UCSD-AML1 (cell line): Measurements from ENCODE around the gene USH2A.

Experiments used
- DNase-seq: peaks from one replicate; lab custom pipeline; 2025; ENCODE audit not compliant: unreplicated experiment; lab: John Stamatoyannopoulos, UW

The USH2A gene

DNA sequence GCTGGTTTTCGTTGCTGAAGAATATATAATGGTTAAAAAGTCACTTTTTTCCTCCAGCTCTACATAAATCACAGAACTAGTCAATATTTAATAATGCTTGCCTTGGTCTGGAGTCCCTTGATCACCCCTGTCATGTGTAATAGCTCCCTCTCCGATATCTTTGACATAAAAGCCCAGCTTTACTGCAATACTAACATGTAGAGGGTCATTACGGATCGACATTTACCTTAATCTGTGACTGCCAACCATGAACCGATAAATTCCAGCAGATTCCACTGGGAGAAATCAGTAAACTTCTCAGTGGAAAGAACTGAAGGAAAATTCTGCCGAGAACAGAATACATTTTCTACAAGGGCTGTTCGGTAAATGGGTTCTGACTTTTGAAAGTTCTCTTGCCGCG, 459.6 kb downstream of the USH2A start:
- DNase-seq, result no peak

DNA sequence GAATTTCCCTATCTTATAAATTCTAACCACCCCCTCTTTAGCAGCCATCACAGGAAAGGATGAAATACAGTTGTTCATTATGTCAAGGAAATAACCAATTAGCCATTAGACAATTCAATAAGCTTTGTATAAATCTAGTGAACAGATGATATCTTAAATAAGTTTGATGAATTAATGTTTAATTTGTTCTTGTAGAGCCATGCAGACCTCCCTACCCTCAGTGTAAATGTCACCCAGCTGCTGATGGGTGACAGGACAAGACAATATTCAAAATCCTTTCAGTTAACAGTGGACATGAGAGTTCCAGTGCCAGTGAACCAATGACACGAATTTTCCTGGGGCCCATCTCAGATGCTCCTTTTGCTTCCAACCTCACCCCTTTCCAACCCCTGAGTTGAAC, 460.2 kb downstream of the USH2A start:
- no peak for DNase-seq

DNA sequence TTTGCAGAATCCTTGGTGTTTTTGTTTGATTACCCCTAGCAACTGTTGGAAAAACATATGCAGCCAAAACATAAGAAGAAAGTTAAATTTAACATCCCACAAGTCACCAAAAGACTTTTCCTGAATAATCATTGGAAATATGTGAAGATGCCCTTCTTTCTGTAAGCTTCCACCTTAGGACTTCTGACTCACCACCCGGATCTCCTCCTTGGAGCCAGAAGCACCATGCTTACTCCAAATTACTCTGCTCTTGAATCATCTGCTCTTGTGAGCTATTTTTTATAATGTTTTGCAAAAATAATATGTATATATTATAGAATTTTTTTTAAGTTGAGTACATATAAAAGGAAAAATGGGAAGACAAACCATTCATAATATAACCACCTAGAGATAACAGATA, 464.4 kb downstream of the USH2A start:
- no peak for DNase-seq

DNA sequence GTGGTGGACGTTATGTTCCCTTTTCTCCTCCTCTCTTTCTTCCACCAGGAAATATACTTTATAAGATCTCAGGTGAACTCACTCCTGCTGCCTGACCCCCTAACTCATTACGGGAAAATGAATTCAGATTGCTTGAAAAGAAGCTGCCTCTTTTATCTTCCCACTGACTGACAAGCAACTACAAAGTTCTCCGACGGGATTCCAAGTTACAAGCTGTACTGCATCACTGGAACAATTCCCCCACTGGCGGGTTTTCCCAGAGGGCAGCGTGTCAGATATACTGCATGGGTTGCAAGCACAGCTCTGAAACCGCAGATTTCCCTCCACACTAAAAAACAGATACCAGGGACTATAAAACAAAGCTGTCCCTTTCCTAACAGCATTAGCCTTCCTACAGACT, 465.6 kb downstream of the USH2A start:
- no peak for DNase-seq

DNA sequence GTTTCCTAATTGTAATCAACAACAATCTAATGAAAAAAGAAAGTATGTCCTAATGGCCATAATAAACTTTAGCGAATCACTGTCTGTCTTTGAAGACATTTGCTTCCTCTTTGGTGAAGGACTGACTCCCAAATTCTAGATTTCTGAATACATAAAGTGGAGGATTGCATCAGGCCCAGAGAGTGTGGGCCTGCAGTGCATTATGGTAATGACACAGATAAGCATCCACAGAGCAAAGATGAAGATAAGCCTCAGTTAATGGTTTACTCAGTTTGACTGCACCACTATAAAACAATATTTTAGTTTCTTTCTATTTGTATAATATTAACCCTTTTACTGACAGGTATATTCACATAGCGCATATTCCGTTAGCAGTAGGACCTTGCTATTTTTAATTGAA, 490.7 kb downstream of the USH2A start:
- no peak for DNase-seq

DNA sequence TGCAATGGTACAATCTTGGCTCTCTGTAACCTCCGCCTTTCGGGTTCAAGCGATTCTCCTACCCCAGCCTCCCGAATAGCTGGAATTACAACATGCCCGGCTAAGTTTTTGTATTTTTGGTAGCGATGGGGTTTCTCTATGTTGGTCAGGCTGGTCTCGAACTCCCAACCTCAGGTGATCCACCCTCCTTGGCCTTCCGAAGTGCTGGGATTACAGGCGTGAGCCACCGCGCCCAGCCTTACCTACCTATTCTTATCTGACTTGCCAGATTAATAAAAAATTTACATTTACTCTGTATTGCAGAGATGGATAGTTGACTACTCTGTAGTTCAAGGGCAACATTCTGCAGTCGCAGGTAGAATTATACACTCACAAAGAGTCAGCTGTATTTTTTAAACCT, 496.6 kb downstream of the USH2A start:
- DNase-seq, result no peak

DNA sequence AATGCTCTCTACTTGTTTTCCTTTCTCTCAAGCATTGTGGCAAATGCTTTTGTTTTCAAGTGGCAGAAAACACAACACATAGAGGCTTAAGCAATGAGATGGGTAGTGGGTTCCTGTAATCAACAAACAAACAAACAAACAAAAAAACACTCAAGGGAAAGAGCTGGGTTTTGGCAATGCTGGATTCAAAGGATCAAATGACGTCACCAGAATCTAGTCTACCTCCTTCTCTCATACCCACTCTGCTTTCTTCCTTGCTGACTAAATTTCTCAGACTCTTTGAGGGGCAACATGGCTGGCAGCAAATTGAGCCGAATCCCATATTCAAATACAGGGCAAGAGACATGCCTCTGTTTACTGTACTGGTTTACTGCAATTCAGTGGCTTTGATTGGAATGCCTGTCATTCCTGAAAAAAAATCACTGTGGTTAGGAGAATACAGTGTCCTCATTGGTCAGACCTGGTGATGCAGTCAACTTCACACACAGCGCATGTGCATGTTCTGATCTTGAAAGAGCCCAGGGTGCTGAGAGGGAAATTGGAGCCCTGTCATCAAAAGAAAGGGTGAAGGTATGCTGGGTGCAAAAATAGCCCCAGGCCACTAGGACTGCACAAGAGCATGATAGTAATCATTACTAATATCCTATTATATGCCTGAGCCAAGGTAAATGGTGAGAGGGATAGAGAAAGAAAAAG, 500.0 kb downstream of the USH2A start:
- no peak for DNase-seq

DNA sequence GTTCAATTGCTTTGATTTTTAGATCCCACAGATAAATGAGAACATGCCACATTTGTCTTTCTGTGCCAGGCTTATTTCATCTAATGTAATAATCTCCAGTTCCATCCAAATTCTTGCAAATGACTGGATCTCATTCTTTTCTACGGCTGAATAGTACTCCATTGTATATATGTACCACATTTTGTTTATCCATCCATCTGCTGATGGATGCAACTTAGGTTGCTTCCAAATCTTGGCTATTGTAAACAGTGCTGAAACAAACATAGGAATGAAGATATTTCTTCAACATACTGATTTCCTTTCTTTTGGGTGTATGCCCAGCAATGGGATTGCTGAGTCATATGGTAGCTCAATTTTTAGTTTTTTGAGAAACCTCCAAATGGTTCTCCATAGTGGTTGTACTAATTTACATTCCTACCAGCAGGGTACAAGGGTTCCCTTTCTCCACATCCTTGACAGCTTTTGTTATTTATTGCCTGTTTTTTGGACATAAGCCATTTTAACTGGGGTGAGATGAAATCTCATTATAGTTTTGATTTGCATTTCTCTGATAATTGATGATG, 511.8 kb downstream of the USH2A start:
- DNase-seq, result no peak

DNA sequence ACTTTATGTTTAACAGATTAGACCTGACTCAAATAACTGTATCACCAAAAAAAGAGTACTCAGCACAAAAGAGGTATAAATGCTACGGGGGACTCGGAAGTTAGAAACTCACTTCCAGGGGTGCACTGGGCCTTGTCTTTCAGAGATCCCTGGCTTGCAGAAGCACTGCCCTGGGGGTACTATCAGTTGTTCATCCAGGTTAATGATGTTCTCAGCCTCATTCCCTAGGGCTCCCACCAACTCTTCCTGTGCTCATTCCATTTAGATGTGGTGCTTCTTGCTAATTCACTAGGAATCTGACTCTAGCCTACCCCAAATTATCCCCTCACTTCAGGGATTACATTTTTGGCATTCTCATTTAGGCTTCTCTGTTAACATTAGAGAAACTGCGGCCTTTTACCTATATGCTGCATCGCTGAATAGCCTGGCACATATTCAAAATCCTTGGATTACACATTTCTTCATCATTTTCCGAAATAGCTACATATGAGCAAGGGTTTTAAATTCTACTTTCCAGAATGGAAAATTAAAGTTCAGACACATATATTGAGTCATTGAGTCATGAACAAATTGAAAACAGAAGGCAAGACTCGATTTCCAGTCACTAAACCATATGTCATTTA, 517.6 kb downstream of the USH2A start:
- no peak for DNase-seq

DNA sequence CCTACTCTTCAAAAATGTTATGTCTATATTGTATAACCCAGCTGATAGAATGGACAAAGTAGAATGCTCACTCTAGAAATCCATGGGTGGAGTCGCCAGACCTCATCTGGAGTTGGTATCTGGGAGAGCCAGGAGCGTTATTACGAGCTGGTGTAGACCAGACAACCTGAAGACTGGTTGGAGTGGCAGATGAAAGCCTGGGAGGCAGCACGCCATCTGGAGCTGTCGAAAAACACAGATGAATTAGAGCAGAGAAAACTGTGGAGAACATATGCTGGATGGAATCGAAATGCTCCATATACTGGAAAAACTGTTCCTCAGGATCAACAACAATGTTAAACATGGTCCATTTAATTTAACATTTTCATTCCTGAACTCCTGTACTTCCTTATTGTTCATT, 522.6 kb downstream of the USH2A start:
- DNase-seq, result no peak

DNA sequence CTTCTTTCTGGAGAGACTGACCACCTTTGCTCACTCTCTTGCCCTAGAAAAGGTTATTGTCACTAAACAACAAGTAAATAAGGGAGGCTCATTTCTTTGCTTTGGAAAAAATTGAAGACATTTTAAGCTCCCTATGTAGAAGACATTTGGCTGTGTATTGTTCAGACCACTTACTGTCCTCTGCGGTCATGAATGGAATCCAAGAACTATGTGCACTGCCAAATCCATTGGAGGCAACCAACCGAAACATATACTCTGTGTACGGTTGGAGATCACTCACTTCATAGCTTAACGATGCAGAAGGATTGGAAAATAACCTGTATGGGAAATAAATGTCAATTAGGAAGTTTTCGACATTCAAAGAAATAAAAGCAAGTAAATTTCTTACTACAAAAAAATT, 523.3 kb downstream of the USH2A start:
- no peak for DNase-seq

DNA sequence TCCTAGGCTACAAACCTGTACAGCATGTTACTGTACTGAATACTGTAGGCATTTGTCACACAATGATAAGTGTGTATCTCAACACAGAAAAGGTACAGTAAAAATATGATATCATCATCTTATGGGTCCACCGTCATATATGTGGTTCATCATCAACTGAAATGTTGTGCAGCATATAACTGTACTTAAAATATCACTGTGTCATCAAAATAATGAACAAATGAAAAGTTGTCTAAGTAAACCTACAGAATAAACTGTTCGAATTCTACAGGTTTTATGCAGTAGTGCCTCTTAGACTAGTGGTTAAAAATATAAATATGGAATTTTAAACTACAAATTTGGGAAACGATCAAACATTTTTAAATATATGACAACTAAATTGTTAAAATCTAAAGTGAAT, 527.4 kb downstream of the USH2A start:
- DNase-seq, result no peak

DNA sequence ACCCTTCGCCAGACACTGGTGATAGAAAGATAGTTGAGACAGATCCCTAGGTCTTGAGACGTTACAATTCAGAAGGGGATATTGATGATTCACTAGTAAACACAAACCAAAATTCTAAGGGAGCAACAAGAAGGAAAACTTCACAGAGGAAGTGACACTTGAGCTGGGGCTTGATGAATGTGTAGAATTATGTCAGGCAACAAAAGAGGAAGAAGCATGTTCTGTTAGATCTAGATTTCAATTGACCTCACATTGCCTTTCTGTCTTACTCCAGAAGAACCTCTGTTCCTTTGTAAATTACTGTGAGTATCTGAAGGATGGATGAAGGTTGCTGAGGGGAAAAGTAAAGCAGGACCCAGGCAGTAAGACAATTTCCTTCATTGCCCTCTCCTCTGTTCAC, 528.0 kb downstream of the USH2A start:
- no peak for DNase-seq

DNA sequence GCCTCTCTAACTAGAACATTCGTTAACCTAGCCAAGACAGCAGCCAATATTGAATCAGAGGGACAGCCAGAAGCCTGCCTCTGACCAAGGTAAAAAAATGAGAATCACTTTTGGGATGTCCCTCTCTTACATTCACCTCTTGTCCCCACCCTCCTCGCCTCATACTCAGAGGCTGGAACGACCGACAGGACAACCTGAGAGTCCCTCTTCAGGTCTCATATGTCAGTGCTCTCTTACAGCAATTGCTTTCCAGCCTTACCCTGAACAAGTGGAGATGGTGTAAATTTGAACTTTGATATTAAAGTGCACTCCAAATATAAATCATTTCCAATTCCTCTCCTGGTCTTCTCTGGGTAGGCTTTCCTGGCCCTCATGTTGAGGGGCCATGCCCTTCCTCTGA, 528.6 kb downstream of the USH2A start:
- no peak for DNase-seq

DNA sequence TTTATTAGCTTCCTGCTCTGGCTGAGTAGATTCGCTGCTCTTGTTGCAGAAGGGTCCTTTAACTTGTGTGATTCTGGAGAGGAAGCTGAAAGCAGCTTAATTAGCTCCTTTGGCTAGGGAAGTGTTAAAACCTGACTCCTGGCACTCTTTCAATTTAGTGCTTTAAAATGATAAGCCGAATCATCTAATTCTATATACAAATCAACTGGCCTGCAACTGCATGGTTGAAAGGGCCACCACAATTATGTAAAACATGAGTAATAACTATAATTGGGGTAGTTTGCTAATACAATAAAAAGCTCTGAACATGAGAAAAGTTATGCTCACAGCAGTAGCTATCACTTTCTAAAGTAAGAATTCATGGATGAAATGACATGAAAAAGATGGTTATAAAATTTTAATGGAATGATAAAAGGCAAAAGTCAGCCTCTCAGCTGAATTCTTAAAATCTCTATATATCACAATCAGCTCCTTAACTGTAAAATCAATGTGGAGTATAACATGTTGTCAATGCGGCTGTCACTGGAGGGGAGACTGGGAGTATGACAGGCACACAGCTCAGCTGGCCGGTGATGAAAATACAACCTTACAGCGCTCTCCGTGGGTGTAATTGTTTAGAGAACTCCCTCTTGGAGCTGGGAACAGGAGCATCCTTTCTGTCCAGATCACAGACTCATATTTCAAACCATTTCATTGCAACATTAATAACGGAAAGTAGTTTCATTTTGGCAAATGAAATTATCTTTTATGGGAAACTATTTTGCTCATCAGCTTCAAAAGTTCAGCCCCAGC, 531.8 kb downstream of the USH2A start:
- DNase-seq, result no peak

DNA sequence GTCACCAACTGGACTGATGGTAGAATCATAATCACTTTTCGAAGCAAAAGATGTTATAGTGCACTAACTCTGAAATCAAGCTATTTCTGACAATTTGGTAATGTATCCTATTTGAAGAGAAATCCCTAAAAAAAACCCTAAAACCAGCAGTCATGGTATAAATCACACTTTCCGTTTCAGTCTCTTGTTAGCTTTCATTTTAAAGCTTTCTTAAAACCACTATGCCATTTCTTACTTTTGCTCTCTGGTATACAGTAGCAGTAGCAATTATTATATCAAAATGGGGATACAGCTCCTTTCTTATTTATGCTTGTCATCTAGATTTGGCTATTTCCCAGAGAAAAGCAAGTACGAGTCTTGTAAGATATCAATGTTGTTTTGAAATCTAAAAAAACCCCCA, 532.8 kb downstream of the USH2A start:
- DNase-seq, result no peak

DNA sequence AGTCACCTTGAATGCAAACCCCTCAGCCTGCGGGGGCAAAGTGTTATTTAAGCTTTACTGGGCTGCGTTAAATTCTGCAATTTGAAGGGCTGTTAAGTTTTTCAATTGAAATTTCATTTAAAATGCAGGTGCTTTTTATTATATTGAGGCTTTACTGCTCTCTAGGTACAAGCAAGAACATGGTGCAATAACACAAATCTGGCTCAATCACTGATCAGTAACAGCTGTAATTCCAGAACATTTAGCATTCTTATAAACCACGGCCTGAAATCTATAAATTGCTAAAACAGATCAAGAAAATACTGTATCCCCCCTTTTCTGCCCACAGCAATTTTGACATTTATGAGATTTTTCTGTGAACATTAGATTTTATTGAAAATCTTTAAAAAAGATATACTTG, 533.4 kb downstream of the USH2A start:
- DNase-seq, result no peak

DNA sequence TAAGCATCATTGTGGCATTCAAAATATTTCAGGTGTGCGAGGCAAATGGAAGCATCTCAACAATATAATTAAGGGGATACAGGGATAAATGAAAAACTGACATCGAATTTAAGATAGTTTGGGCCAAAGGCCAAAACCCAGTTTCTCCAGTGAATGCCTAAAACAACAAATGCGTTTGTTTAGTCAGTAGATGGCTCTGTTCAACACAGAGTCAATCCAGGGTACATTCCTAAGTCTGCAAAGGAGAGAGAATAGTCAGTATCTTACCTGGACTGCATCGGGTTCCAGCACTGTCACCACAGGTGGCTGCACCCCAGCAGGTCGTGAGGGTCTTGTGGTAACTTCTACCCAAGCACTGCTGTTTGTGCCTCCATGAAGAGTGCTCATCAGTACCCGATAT, 535.1 kb downstream of the USH2A start:
- DNase-seq, result no peak

DNA sequence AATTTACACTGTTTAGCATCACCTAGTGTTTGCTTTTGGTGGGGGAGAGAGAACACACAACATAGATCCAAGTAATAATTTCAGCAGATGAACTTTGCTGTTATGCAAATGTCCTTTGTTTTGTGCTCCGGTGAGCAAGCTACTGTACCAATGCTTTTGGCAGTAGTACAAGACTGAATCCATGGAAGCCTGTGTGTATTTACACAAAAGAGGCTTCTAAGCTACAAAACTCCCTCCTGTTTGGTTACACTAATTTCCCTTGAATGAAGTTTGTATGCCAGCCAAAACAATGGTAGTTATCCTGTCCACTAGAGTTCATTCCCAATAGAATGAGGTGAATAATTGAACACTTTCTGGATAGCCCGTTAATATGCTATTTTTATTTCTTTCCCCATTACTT, 535.6 kb downstream of the USH2A start:
- DNase-seq, result no peak

DNA sequence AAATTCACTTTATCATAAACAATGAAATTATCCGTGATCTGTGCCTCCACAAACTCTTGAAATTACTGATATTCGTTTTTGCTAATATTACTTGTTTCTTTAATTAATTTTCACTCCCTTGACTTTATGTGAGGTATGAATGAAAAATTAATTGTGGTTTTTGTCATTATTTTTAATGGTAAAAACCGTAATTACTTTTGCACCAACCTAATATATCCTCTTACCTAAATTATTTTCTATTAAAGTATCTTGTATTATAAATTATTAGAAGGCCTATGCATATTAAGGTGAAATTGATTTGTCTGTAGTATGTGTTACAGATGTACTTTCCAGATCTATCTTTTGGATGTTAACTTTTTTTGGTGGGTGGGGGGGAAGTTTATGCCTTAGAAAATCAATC, 540.2 kb downstream of the USH2A start:
- DNase-seq, result no peak

DNA sequence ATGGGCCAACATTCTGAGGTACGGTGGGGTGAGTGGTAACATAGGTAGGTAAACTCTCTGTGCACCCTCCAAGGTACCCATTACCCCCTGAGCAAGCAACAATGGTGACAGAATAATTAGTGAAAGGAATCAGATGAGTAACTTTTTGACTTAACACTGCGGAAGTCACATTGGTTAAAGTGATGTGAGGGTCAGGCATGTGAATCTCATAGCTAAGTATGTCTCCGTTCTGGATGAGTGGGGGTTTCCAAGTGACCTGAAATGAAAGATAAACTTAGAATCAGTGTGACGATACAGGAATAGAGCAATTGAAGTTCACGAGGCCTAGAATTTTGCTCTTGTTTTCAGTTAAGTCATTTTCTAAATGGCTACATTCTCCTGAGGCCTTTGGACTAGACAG, 544.4 kb downstream of the USH2A start:
- no peak for DNase-seq

DNA sequence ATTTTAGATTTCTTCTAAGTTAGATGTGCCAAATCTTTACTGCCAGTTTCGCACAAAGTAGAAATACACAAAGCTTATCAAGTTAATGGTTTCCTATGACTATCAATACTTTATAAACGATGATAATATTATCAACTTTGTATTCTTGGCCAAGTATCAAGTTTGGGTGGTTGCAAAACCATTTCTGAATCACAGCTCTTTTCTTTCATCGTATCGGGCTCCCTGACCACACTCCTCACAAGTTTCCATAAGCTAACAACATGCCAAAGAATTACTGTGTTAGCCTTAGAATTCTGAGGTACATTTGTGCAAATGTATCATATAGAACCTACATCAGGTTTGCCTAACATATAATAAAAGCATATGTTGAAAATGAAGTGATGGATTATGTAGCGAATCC, 545.1 kb downstream of the USH2A start:
- DNase-seq, result no peak
